Chondrocyte (in vitro differentiated cells): Measurements from ENCODE around the gene ANKS4B. TPM values are rescaled to one million over a fixed set of nuclear protein-coding genes. Genes with fewer than 3 reads are reported as not detected.

Experiments
- DNase-seq: peaks from one replicate; pipeline ENCODE4 v3.0.0; 2021; ENCODE audit warnings: mixed read lengths, low spot score
- H3K27ac Mint-ChIP-seq: one replicate; pipeline ENCODE4 v1.8.0; 2021; ENCODE audit warnings: mild to moderate bottlenecking, moderate library complexity, mixed read lengths; ENCODE audit not compliant: unreplicated experiment
- H3K27me3 Mint-ChIP-seq: 2 replicates; pipeline ENCODE4 v1.8.0; 2021; ENCODE audit warnings: low read depth, mixed read lengths
- H3K36me3 Mint-ChIP-seq: 2 replicates; pipeline ENCODE4 v1.8.0; 2021; ENCODE audit warnings: low read depth, mixed read lengths
- H3K4me1 Mint-ChIP-seq: 2 replicates; pipeline ENCODE4 v1.8.0; 2021; ENCODE audit warnings: low read depth, mild to moderate bottlenecking, mixed read lengths
- H3K4me3 Mint-ChIP-seq: one replicate; pipeline ENCODE4 v1.8.0; 2021; ENCODE audit warnings: mild to moderate bottlenecking, moderate library complexity, mixed read lengths; ENCODE audit not compliant: unreplicated experiment
- H3K9me3 Mint-ChIP-seq: 2 replicates; pipeline ENCODE4 v1.8.0; 2021; ENCODE audit warnings: low read depth, mixed read lengths
- CTCF ChIP-seq: fragments of 200-600 bp; sonication (generic); IDR thresholded peaks from 2 replicates; pipeline ENCODE4 v1.5.0; 2021; ENCODE audit warnings: antibody characterized with exemption, mild to moderate bottlenecking, moderate library complexity
- total RNA-seq: library from RNA; stranded (reverse); gene quantifications from 3 replicates; pipeline ENCODE4 v1.2.1, GENCODE V29; 2021

The ANKS4B gene
- total RNA-seq, 1 donor from 2014 or later, result not detected

DNA sequence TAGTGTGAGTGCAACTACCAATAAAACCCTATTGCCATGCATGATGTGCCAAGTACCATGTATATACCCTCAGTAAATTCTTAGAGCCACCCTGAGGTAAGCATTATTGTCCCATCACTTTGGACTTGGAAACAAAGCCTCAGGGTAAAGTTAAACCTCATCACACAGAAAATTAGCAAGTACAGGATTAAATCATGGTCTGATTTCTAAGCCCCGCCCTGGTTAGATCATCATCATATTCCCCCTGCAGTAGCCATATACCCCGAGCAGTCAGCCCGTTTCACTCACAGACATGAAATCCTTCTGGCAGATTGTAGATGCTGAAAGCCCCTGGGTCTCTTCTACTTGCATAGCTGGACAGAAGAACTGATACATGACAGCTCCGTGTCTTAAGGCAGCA is 26.9 kb upstream of the ANKS4B start:
- Mint-ChIP-seq H3K27me3 (peaks cover 36% of the 10 kb centered on the region), H3K4me3 (no peak overlapping the region), H3K4me1 (no peaks in the 10 kb centered on the region), H3K9me3 (no peaks in the 10 kb centered on the region), H3K27ac (no peak overlapping the region), H3K36me3 (no peaks in the 10 kb centered on the region)
- TF ChIP-seq CTCF, result no peak
- no peak for DNase-seq

GRCh38 chr16:21208446-21209230 is 24.9 kb upstream of the ANKS4B start:
- H3K36me3 Mint-ChIP-seq, result no peaks in the 10 kb centered on the region
- no peak overlapping the region for H3K27ac Mint-ChIP-seq
- H3K4me3 Mint-ChIP-seq, result no peak overlapping the region
- no peaks in the 10 kb centered on the region for H3K9me3 Mint-ChIP-seq
- H3K4me1 Mint-ChIP-seq, result no peaks in the 10 kb centered on the region
- peaks cover 27% of the 10 kb centered on the region for H3K27me3 Mint-ChIP-seq
- TF ChIP-seq CTCF, result no peak
- DNase-seq, result no peak

GRCh38 chr16:21211486-21211885 is 22.0 kb upstream of the ANKS4B start, which contains the start of gene ZP2:
Gene ZP2 (minus strand): TSS chr16:21211574. CDS start chr16:21211547, 27 bp downstream.
- H3K4me1 Mint-ChIP-seq, result no peaks in the 10 kb centered on the region
- TF ChIP-seq CTCF, result no peak
- no peak within 1 kb of the TSS for H3K4me3 Mint-ChIP-seq
- DNase-seq, result no peak
- H3K27ac Mint-ChIP-seq, result no peak within 1 kb of the TSS
- peaks cover 2% of the 10 kb centered on the region for H3K9me3 Mint-ChIP-seq
- H3K27me3 Mint-ChIP-seq, result peaks cover 36% of the 10 kb centered on the region
- H3K36me3 Mint-ChIP-seq, result no peaks in the 10 kb centered on the region

- no peak overlapping the region for H3K4me3 Mint-ChIP-seq
- no peak for TF ChIP-seq CTCF
- H3K9me3 Mint-ChIP-seq, result peaks cover 2% of the 10 kb centered on the region
- no peaks in the 10 kb centered on the region for H3K4me1 Mint-ChIP-seq
- H3K27me3 Mint-ChIP-seq, result peaks cover 31% of the 10 kb centered on the region
- H3K27ac Mint-ChIP-seq, result no peak overlapping the region
- H3K36me3 Mint-ChIP-seq, result no peaks in the 10 kb centered on the region
- no peak for DNase-seq
Observed at GRCh38 chr16:21214086-21214485, 19.4 kb upstream of the ANKS4B start.

DNA sequence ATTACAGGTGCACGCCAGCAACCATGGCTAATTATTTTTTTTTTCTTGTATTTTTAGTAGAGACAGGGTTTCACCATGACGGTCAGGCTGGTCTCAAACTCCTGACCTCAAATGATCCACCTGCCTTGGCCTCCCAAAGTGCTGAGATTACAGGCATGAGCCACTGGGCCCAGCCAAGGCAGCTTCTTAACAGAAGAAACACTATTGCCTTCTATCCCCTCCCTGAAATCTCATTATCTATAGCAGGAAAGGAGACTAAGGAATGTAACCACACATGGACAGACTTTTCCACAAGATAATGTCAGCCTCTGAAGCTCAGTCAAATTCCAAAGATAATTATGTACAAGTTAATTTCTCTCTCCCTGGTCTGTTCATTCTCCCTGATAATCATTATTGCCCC is 16.4 kb upstream of the ANKS4B start:
- H3K4me1 Mint-ChIP-seq, result no peaks in the 10 kb centered on the region
- H3K4me3 Mint-ChIP-seq, result no peak overlapping the region
- H3K27ac Mint-ChIP-seq, result no peak overlapping the region
- no peak for TF ChIP-seq CTCF
- peaks cover 31% of the 10 kb centered on the region for H3K27me3 Mint-ChIP-seq
- H3K36me3 Mint-ChIP-seq, result no peaks in the 10 kb centered on the region
- no peak for DNase-seq
- H3K9me3 Mint-ChIP-seq, result peaks cover 11% of the 10 kb centered on the region
